Endothelial cell of umbilical vein (primary cell): ENCODE results near the gene SIRPA. TPM values are rescaled to one million over a fixed set of nuclear protein-coding genes. Genes with fewer than 3 reads are reported as not detected.

Experiments
- BruUV-seq: library from RNA; stranded (reverse); fragments of 400-500 nt; replicated peaks from 2 replicates; lab custom pipeline; 2021; lab: Mats Ljungman, UMichigan
- CTCF ChIA-PET: fragments of 300-600, 350-600 bp; sonication (Branson Sonifier 250); formaldehyde crosslinking; loops from one replicate; lab custom pipeline; 2021; ENCODE audit warnings: antibody characterized with exemption, inconsistent platforms; lab: Charles Lee
- POLR2A ChIA-PET: fragments of 300-600, 350-600 bp; sonication (Branson Sonifier 250); formaldehyde crosslinking; loops from one replicate; lab custom pipeline; 2021; ENCODE audit warnings: antibody characterized with exemption, inconsistent platforms; lab: Charles Lee
- DNase-seq: peaks from one replicate; pipeline ENCODE4 v3.0.0-alpha.2; 2011; ENCODE audit warnings: low read depth, low spot score
- FAIRE-seq: peaks from 2 replicates; lab custom pipeline; 2011; peaks lifted over from hg19 to GRCh38; lab: Jason Lieb, UNC
- H2AFZ ChIP-seq: 2 replicates; pipeline ENCODE4 v1.6.0; 2012; ENCODE audit warnings: low read depth, low read length, control low read depth, inconsistent platforms
- H3K27ac ChIP-seq: 2 replicates; pipeline ENCODE4 v1.5.1; 2011; ENCODE audit warnings: low read depth, mild to moderate bottlenecking, control low read depth, low read length, moderate library complexity; ENCODE audit not compliant: insufficient read depth
- H3K27me3 ChIP-seq, 2 experiments: 2 replicates each; pipeline versions ENCODE4 v1.6.0 to v1.6.1; 2011; ENCODE audit warnings: low read length in 2 of 2, mixed read lengths in 1 of 2; ENCODE audit not compliant: control insufficient read depth in 2 of 2, insufficient read depth in 2 of 2
- H3K36me3 ChIP-seq, 2 experiments: 2 replicates in 1 of 2; 3 replicates in 1 of 2; pipeline ENCODE4 v1.5.1; 2011; ENCODE audit warnings: low read length in 2 of 2, mild to moderate bottlenecking in 1 of 2, moderate library complexity in 1 of 2; ENCODE audit not compliant: control insufficient read depth in 2 of 2, insufficient read depth in 2 of 2; ENCODE audit errors: extremely low read depth in 1 of 2
- H3K4me1 ChIP-seq: 3 replicates; pipeline ENCODE4 v1.5.1; 2011; ENCODE audit warnings: mild to moderate bottlenecking, low read length; ENCODE audit not compliant: control insufficient read depth, insufficient read depth; ENCODE audit errors: extremely low read depth
- H3K4me2 ChIP-seq: 2 replicates; pipeline ENCODE4 v1.6.1; 2011; ENCODE audit warnings: low read length, control low read depth, mixed read lengths; ENCODE audit not compliant: insufficient read depth
- H3K4me3 ChIP-seq, 3 experiments: fragments of 200-600 bp in 1 of 3; sonication (generic), shearing (Covaris generic) in 1 of 3; replicated peaks in 1 of 3; 2 replicates each; pipeline ENCODE4 v1.5.1; 2011 to 2016; ENCODE audit warnings: control low read depth in 3 of 3, low read length in 3 of 3, mild to moderate bottlenecking in 2 of 3, inconsistent platforms in 1 of 3, low read depth in 1 of 3, moderate library complexity in 1 of 3; ENCODE audit not compliant: insufficient read depth in 1 of 3
- H3K79me2 ChIP-seq: 2 replicates; pipeline ENCODE4 v1.6.0; 2012; ENCODE audit warnings: low read length, inconsistent platforms; ENCODE audit not compliant: control insufficient read depth, insufficient read depth
- H3K9ac ChIP-seq: replicated peaks from 2 replicates; pipeline ENCODE3; 2011; ENCODE audit warnings: low read length, control low read depth; ENCODE audit not compliant: insufficient read depth; ENCODE audit errors: extremely low read depth
- H3K9me1 ChIP-seq: replicated peaks from 3 replicates; pipeline ENCODE4 v1.6.0; 2011; ENCODE audit warnings: mild to moderate bottlenecking, low read length; ENCODE audit not compliant: control insufficient read depth, insufficient read depth; ENCODE audit errors: extremely low read depth
- H3K9me3 ChIP-seq: replicated peaks from 2 replicates; pipeline ENCODE4 v1.5.1; 2012; ENCODE audit warnings: low read length, inconsistent platforms; ENCODE audit not compliant: control insufficient read depth, insufficient read depth
- H4K20me1 ChIP-seq: replicated peaks from 2 replicates; pipeline ENCODE3; 2011; ENCODE audit warnings: mild to moderate bottlenecking, low read length; ENCODE audit not compliant: control insufficient read depth, insufficient read depth; ENCODE audit errors: extremely low read depth
- CTCF ChIP-seq, 2 donors: IDR thresholded peaks; 1 replicate in 1 of 2; 2 replicates in 1 of 2; pipeline ENCODE4 v1.5.1; 2011; ENCODE audit warnings: low read length in 2 of 2, mild to moderate bottlenecking in 2 of 2, moderate library complexity in 2 of 2, control low read depth in 1 of 2, inconsistent platforms in 1 of 2, low read depth in 1 of 2; ENCODE audit not compliant: insufficient read depth in 1 of 2; ENCODE audit errors: extremely low read depth in 1 of 2
- EZH2 ChIP-seq: IDR thresholded peaks from 2 replicates; pipeline ENCODE4 v1.6.1; 2012; ENCODE audit warnings: borderline replicate concordance, low read depth, mild to moderate bottlenecking, moderate library complexity, low read length, inconsistent platforms; ENCODE audit not compliant: severe bottlenecking
- FOS ChIP-seq: IDR thresholded peaks from 2 replicates; pipeline ENCODE4 v1.6.1; 2011; ENCODE audit warnings: mild to moderate bottlenecking, low read length, moderate library complexity, borderline replicate concordance; ENCODE audit not compliant: insufficient read depth
- GATA2 ChIP-seq: IDR thresholded peaks from 2 replicates; pipeline ENCODE4 v1.7.0; 2011; ENCODE audit warnings: low read depth, mild to moderate bottlenecking, moderate library complexity, mixed read lengths, low read length; ENCODE audit not compliant: insufficient read length, insufficient read depth
- JUN ChIP-seq: IDR thresholded peaks from 2 replicates; pipeline ENCODE4 v1.6.1; 2011; ENCODE audit warnings: borderline replicate concordance, low read depth; ENCODE audit not compliant: insufficient read length, insufficient read depth
- MYC ChIP-seq: IDR thresholded peaks from one replicate; pipeline ENCODE4 v1.6.1; 2011; ENCODE audit warnings: mild to moderate bottlenecking, low read depth, low read length
- POLR2A ChIP-seq: IDR thresholded peaks from 2 replicates; pipeline ENCODE4 v1.6.1; 2012; ENCODE audit warnings: low read depth, mild to moderate bottlenecking, control low read depth, low read length
- POLR2AphosphoS5 ChIP-seq: IDR thresholded peaks from 2 replicates; pipeline ENCODE4 v1.6.1; 2012; ENCODE audit warnings: low read depth, mild to moderate bottlenecking, control low read depth, low read length, moderate library complexity; ENCODE audit not compliant: insufficient read depth
- dilution Hi-C: fragments of 300-500 bp; cut with MboI; formaldehyde crosslinking; loops from one replicate; pipeline ENCODE4 v1.15.0; 2019; ENCODE audit warnings: low sequenced_read_pairs; ENCODE audit not compliant: extremely low pct_ligation_motif_present
- intact Hi-C: fragments of 100-400 bp; cut with micrococcal nuclease; formaldehyde crosslinking; loops from one replicate; pipeline ENCODE4 v1.10.0; 2022
- polyA plus RNA-seq, 4 experiments: library from polyadenylated mRNA; depleted of rRNA in 3 of 4; stranded (reverse) in 3 of 4; unstranded in 1 of 4; fragments of >200 nt; gene quantifications; 2 replicates each; pipeline versions ENCODE4 v1.2.1 to v1.2.3, GENCODE V29; 2011 to 2012; ENCODE audit warnings: missing spikeins in 1 of 4
- total RNA-seq: library from RNA; stranded (reverse); gene quantifications from 2 replicates; pipeline ENCODE4 v1.2.3, GENCODE V29; 2021
- TF ChIP-seq, protein P1 (sequence below): IDR thresholded peaks from 2 replicates; pipeline ENCODE4 v1.6.1; 2011; ENCODE audit not compliant: insufficient read depth, insufficient read length

Gene SIRPA
- total and polyA plus RNA-seq, 2 donors (not counting 3 experiments of a cell fraction or from before 2014, with no cell fraction given), result 29.9 to 59.2 TPM

DNA sequence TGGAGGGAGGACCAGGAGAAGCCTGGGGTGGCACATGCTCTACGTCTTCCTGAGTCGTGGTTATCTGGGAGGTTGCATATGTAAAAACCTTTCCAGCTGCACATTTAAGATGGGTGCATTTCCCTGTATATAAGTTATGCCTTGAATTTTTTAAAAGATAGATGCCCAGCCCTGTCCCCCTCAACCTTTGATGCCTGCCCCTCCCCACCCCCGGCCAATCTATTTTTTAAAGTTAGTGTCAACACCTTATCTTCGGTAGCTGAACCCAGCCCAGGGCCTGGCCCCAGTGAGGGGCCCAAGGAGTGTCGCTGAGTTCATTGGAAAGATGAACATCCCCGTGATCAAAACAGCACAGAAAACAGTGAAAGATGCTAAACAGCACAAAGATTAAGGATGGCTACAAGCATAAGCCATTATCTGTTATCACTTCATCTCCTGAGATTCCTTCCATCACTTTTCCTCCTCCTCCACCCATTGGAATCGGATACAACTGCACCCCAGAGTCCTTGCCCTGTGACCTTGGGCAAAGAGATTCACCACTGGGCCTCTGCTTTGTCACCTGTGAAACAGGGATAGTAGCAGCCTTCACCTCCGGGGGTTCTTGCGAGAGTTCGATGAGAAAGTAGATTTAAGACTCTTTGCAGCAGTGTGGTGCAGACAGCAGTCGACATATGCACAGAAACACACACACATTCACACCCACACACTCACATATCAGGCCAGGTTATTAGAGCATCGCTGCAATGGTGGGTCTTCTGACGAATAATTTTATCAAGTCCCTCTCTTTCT lies 47.5 kb downstream of the SIRPA start:
- no peaks in the 10 kb centered on the region for H3K9me1 ChIP-seq
- no peaks in the 10 kb centered on the region for H3K9me3 ChIP-seq
- dilution Hi-C loops (no loop called here), intact Hi-C loops (no loop called here)
- no peak overlapping the region for H3K27ac ChIP-seq
- peaks cover 0 to 3% of the 10 kb centered on the region in 2 experiments for H3K36me3 ChIP-seq
- ChIA-PET CTCF (no interaction called here), POLR2A (no interaction called here)
- DNase-seq (no peak), FAIRE-seq (no peak)
- TF ChIP-seq JUN, result no peak
- TF ChIP-seq FOS, result no peak
- TF ChIP-seq POLR2AphosphoS5, result no peak
- no peak for TF ChIP-seq MYC
- no peak for TF ChIP-seq GATA2
- TF ChIP-seq, protein P1, sequence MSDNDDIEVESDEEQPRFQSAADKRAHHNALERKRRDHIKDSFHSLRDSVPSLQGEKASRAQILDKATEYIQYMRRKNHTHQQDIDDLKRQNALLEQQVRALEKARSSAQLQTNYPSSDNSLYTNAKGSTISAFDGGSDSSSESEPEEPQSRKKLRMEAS, result no peak
- TF ChIP-seq POLR2A, result no peak
- TF ChIP-seq CTCF (IDR thresholded peaks at IDR 0.05; ENCODE audit: extremely low read depth in 1 of 2, insufficient read depth in 1 of 2, low read depth in 1 of 2, low read length in 2 of 2), result no peak
- no peak for TF ChIP-seq EZH2
- H3K4me3 ChIP-seq, result no peak overlapping the region
- H3K79me2 ChIP-seq, result no peaks in the 10 kb centered on the region
- H3K4me1 ChIP-seq, result no peaks in the 10 kb centered on the region
- no peaks in the 10 kb centered on the region for H4K20me1 ChIP-seq
- H3K4me2 ChIP-seq, result no peak overlapping the region
- BruUV-seq, result no TSS peak
- peaks cover 13 to 22% of the 10 kb centered on the region in 2 experiments for H3K27me3 ChIP-seq
- H2AFZ ChIP-seq, result no peak overlapping the region
- H3K9ac ChIP-seq, result no peak overlapping the region
